ENCODE measurements around the gene KCNMA1. TPM values are rescaled to one million over a fixed set of nuclear protein-coding genes. Genes with fewer than 3 reads are reported as not detected.

The KCNMA1 gene
- total and polyA plus RNA-seq, 3 donors from 2014 or later = 13.6 to 36.1 (median 24.7) TPM

- H3K4me3 ChIP-seq = no peak overlapping the region
- no peaks in the 10 kb centered on the region for H3K36me3 ChIP-seq (ENCODE audit: low read depth, missing control alignments)
- no peaks in the 10 kb centered on the region for H3K27me3 ChIP-seq
- H3K9me3 ChIP-seq = no peaks in the 10 kb centered on the region
- no peak overlapping the region for H3K27ac ChIP-seq
- H3K4me1 ChIP-seq = no peaks in the 10 kb centered on the region
- TF ChIP-seq CTCF (IDR thresholded peaks at IDR 0.05) (no peak), POLR2A (IDR thresholded peaks at IDR 0.05) (no peak)
- intact Hi-C loops (cut with DNase I; ENCODE audit: low total_unique reads) = no loop called here
- 75 to 88% methylated on average over 3 of the region's 3 CpGs for WGBS, 2 donors
- DNase-seq = no peak
Observed at GRCh38 chr10:77380191-77380590, 257.4 kb downstream of the KCNMA1 start.

- intact Hi-C loops (cut with DNase I; ENCODE audit: low total_unique reads) = no loop called here
Observed at GRCh38 chr10:77378366-77379349, 258.9 kb downstream of the KCNMA1 start.

GRCh38 chr10:77377678-77378352, 259.8 kb downstream of the KCNMA1 start:
- no peak overlapping the region for H3K27ac ChIP-seq
- no peak overlapping the region for H3K4me3 ChIP-seq
- no peaks in the 10 kb centered on the region for H3K36me3 ChIP-seq (ENCODE audit: low read depth, missing control alignments)
- H3K27me3 ChIP-seq = no peaks in the 10 kb centered on the region
- H3K9me3 ChIP-seq = no peaks in the 10 kb centered on the region
- DNase-seq = no peak
- intact Hi-C loops (cut with DNase I; ENCODE audit: low total_unique reads) = no loop called here
- 72 to 76% methylated on average over 6 of the region's 6 CpGs for WGBS, 2 donors
- no peaks in the 10 kb centered on the region for H3K4me1 ChIP-seq
- no peak for TF ChIP-seq POLR2A (IDR thresholded peaks at IDR 0.05)
- TF ChIP-seq CTCF (IDR thresholded peaks at IDR 0.05) = no peak

More at GRCh38 chr10:77378366-77379349, 258.9 kb downstream of the KCNMA1 start:
- Histone ChIP-seq H3K4me3 (no peak overlapping the region), H3K36me3 (ENCODE audit: low read depth, missing control alignments) (no peaks in the 10 kb centered on the region), H3K4me1 (no peaks in the 10 kb centered on the region), H3K27ac (no peak overlapping the region), H3K9me3 (no peaks in the 10 kb centered on the region), H3K27me3 (no peaks in the 10 kb centered on the region)
- WGBS, 2 donors = 93 to 95% methylated on average over 4 of the region's 4 CpGs
- DNase-seq = no peak
- TF ChIP-seq POLR2A (IDR thresholded peaks at IDR 0.05) (no peak), CTCF (IDR thresholded peaks at IDR 0.05) (no peak)

GRCh38 chr10:77377034-77377433, 260.6 kb downstream of the KCNMA1 start:
- no peak overlapping the region for H3K4me3 ChIP-seq
- TF ChIP-seq POLR2A (IDR thresholded peaks at IDR 0.05) (no peak), CTCF (IDR thresholded peaks at IDR 0.05) (no peak)
- H3K27me3 ChIP-seq = no peaks in the 10 kb centered on the region
- WGBS, 2 donors = 32 to 52% methylated on average over 5 of the region's 5 CpGs
- H3K9me3 ChIP-seq = no peaks in the 10 kb centered on the region
- no peak for DNase-seq
- H3K4me1 ChIP-seq = no peaks in the 10 kb centered on the region
- H3K36me3 ChIP-seq (ENCODE audit: low read depth, missing control alignments) = no peaks in the 10 kb centered on the region
- intact Hi-C loops (cut with DNase I; ENCODE audit: low total_unique reads) = no loop called here
- no peak overlapping the region for H3K27ac ChIP-seq
